Activated CD4-positive, alpha-beta T cell treated with anti-CD3 and anti-CD28 coated beads, Interleukin-2, amount 10 ng/mL, durations not matched to agents 7 days and 5 days (primary cell): ENCODE results near the gene MCF2L2. TPM values are rescaled to one million over a fixed set of nuclear protein-coding genes. Genes with fewer than 3 reads are reported as not detected.
"Not testable (repeated sequence)": the region's sequence is repeated elsewhere in the genome, so short reads cannot be mapped to it uniquely, and the experiment has no call there.

Experiments
- CTCF ChIA-PET: fragments of 350-600 bp; sonication (Branson Sonifier 250); formaldehyde crosslinking; loops from one replicate; lab custom pipeline; 2021; ENCODE audit warnings: antibody characterized with exemption; lab: Charles Lee
- POLR2A ChIA-PET: fragments of 350-600 bp; sonication (Branson Sonifier 250); formaldehyde crosslinking; loops from one replicate; lab custom pipeline; 2021; ENCODE audit warnings: antibody characterized with exemption; lab: Charles Lee
- DNase-seq: peaks from one replicate; pipeline ENCODE4 v3.0.0-alpha.2; 2020
- H3K27ac Mint-ChIP-seq: one replicate; pipeline ENCODE4 v1.8.0; 2021; ENCODE audit warnings: mild to moderate bottlenecking, moderate library complexity, mixed read lengths
- H3K27me3 Mint-ChIP-seq: one replicate; pipeline ENCODE4 v1.8.0; 2021; ENCODE audit warnings: mixed read lengths
- H3K36me3 Mint-ChIP-seq: one replicate; pipeline ENCODE4 v1.8.0; 2021; ENCODE audit warnings: low read depth, mixed read lengths
- H3K4me1 Mint-ChIP-seq: one replicate; pipeline ENCODE4 v1.8.0; 2021; ENCODE audit warnings: mixed read lengths
- H3K4me3 Mint-ChIP-seq: one replicate; pipeline ENCODE4 v1.8.0; 2021; ENCODE audit warnings: mild to moderate bottlenecking, moderate library complexity, mixed read lengths
- H3K9me3 Mint-ChIP-seq: one replicate; pipeline ENCODE4 v1.8.0; 2021; ENCODE audit warnings: mixed read lengths
- total RNA-seq, 2 experiments: library from RNA; stranded (reverse); gene quantifications; one replicate each; pipeline ENCODE4 v1.2.3, GENCODE V29; 2021

Gene MCF2L2
- total RNA-seq, 2 experiments from 2014 or later, result 3.6 to 5.4 TPM

GRCh38 chr3:183182732-183183610 lies 245.4 kb downstream of the MCF2L2 start:
- Mint-ChIP-seq H3K27me3 (peaks cover 18% of the 10 kb centered on the region), H3K4me3 (no peak overlapping the region), H3K9me3 (no peaks in the 10 kb centered on the region), H3K36me3 (no peaks in the 10 kb centered on the region), H3K27ac (no peak overlapping the region), H3K4me1 (peaks cover 21% of the 10 kb centered on the region)
- ChIA-PET CTCF (interaction anchor here (1.4 to 2.1 kb wide), 3 partner anchors 11 to 50 kb away, joined by 4 to 11 read pairs (median 5); no protein-coding TSS in a partner anchor), POLR2A (no interaction called here)
- DNase-seq, result no peak

GRCh38 chr3:183182073-183182472 lies 246.3 kb downstream of the MCF2L2 start:
- Mint-ChIP-seq H3K27ac (no peak overlapping the region), H3K4me1 (peaks cover 21% of the 10 kb centered on the region), H3K27me3 (peaks cover 18% of the 10 kb centered on the region), H3K36me3 (no peaks in the 10 kb centered on the region), H3K9me3 (no peaks in the 10 kb centered on the region), H3K4me3 (no peak overlapping the region)
- ChIA-PET POLR2A (no interaction called here), CTCF (no interaction called here)
- DNase-seq, result no peak

GRCh38 chr3:183181606-183182005 lies 246.8 kb downstream of the MCF2L2 start:
- H3K9me3 Mint-ChIP-seq, result no peaks in the 10 kb centered on the region
- CTCF ChIA-PET, result interaction anchor here (0.5 to 0.6 kb wide), 2 partner anchors 65 to 108 kb away, joined by 3 read pairs; no protein-coding TSS in a partner anchor

DNA sequence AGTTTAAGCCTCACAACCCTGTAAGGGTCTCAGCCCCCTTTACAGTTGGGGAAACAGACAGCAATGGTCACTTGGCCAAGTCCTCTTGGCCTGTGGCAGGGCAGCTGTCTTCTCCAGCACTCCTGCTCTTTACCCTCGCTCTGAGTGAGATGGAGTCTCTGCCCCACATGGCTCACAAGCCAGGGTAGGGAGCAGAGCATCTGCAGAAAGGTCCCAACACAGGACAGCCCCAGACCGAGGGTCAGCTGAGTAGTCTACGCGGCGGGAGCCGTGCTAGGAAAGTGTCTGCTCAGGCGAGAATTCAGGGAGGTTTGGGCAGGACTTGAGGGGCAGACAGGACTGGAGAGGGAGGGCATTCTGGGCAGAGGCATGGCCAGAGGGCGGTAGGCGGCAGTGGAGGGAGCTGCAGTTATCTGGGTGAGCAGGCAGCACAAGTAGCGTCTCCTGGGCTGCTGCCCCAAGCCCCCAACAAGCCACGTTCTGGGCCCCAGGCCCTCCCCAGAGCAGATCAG lies 247.6 kb downstream of the MCF2L2 start:
- no peak for DNase-seq
- no peak overlapping the region for H3K4me3 Mint-ChIP-seq
- POLR2A ChIA-PET, result no interaction called here
- no peaks in the 10 kb centered on the region for H3K36me3 Mint-ChIP-seq
- H3K4me1 Mint-ChIP-seq, result peaks cover 21% of the 10 kb centered on the region
- no peak overlapping the region for H3K27ac Mint-ChIP-seq
- H3K27me3 Mint-ChIP-seq, result peaks cover 28% of the 10 kb centered on the region
- no peaks in the 10 kb centered on the region for H3K9me3 Mint-ChIP-seq
- CTCF ChIA-PET, result no interaction called here

More at GRCh38 chr3:183181606-183182005, 246.8 kb downstream of the MCF2L2 start:
- no peak overlapping the region for H3K27ac Mint-ChIP-seq
- peaks cover 21% of the 10 kb centered on the region for H3K4me1 Mint-ChIP-seq
- H3K36me3 Mint-ChIP-seq, result no peaks in the 10 kb centered on the region
- POLR2A ChIA-PET, result no interaction called here
- DNase-seq, result no peak
- no peak overlapping the region for H3K4me3 Mint-ChIP-seq
- H3K27me3 Mint-ChIP-seq, result peaks cover 20% of the 10 kb centered on the region

DNA sequence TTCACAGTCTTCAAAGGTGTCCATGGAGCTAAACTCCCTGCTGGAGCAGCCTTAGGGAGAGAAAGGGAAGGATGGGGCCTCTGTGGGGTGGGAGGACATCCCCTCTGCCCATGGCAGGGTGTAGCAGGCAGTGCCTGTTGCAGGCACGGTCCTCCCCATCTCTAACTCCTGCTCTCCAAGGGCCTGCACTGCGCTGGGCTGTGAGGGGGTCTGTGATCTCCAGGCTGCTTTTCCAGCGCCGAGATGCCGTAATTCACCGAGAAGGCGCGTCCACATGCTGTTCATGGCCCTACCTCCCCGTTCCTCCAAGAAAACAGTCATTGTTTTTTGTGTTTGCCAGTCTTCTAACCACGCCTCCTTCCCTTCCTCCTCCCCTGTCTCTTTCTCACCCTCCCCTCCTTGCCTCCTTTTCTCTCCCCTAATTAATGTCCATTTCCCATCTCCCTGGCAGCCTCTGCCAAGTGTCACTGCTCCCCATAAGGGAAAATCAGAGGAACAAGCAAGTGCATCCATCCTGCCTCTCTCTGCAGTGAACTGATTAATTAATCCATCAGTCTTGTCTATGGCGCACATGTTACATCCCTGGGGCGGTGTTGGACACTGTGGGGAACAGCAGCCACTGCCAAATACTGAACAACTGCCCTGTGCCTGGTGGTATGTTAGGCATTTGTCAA lies 248.2 kb downstream of the MCF2L2 start:
- Mint-ChIP-seq H3K27me3 (peaks cover 34% of the 10 kb centered on the region), H3K36me3 (no peaks in the 10 kb centered on the region), H3K4me1 (peaks cover 15% of the 10 kb centered on the region), H3K4me3 (no peak overlapping the region), H3K27ac (no peak overlapping the region), H3K9me3 (no peaks in the 10 kb centered on the region)
- CTCF ChIA-PET, result interaction anchor here (1.4 kb wide), 1 partner anchor 202 kb away, joined by 4 read pairs; no protein-coding TSS in a partner anchor
- DNase-seq, result no peak
- POLR2A ChIA-PET, result no interaction called here

DNA sequence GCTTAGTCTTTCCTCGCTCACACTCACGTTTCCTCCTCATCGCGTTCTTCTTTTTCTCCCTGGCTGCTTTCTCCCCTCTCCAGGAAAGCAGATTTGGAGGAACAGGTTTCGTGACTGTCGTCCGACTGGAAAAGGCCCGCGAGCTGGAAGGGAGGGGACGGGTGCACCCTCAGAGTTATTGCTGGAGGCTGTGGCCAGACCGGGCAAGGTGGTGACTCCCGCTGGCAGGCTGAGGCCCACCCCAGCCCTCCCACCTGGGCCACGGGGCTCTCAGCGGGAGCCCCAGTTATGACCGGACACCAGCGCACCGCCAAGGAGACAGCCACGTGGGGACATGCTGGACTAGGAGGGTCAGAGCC lies 248.9 kb downstream of the MCF2L2 start:
- peak overlapping the region; percentile 67 for H3K4me3 Mint-ChIP-seq
- DNase-seq, H3K36me3 Mint-ChIP-seq, POLR2A ChIA-PET, H3K27ac Mint-ChIP-seq, H3K9me3 Mint-ChIP-seq: not testable (repeated sequence)
- CTCF ChIA-PET, result interaction anchor here (1.0 to 1.4 kb wide), 4 partner anchors 14 to 209 kb away, joined by 3 to 5 read pairs (median 4); no protein-coding TSS in a partner anchor
- H3K27me3 Mint-ChIP-seq, result peaks cover 37% of the 10 kb centered on the region
- peaks cover 14% of the 10 kb centered on the region for H3K4me1 Mint-ChIP-seq

GRCh38 chr3:183178833-183179549 lies 249.4 kb downstream of the MCF2L2 start:
- peaks cover 37% of the 10 kb centered on the region for H3K27me3 Mint-ChIP-seq
- CTCF ChIA-PET, result interaction anchor here (0.6 to 1.5 kb wide), 6 partner anchors 14 to 209 kb away, joined by 3 to 5 read pairs (median 4); no protein-coding TSS in a partner anchor
- DNase-seq, result peak; percentile 52
- H3K9me3 Mint-ChIP-seq, result no peaks in the 10 kb centered on the region
- peaks cover 14% of the 10 kb centered on the region for H3K4me1 Mint-ChIP-seq
- peak overlapping the region; percentile 68 for H3K4me3 Mint-ChIP-seq
- no peaks in the 10 kb centered on the region for H3K36me3 Mint-ChIP-seq
- no peak overlapping the region for H3K27ac Mint-ChIP-seq
- POLR2A ChIA-PET, result no interaction called here

DNA sequence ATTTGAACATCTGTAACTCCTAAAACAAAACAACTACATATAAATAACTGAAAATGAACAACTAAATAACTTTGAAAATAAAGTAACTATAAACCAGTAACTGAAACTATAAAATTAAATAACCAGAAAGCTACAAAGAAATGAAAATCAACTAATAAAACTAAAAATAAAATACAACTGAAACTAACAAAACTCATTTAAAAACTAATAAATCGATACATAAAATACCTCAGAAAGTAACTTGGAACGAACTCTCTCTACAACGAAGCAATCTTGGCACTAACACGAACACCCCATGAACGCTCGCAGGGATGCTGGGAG lies 249.9 kb downstream of the MCF2L2 start:
- Mint-ChIP-seq H3K27me3 (peaks cover 41% of the 10 kb centered on the region), H3K27ac (no peak overlapping the region), H3K4me1 (peaks cover 14% of the 10 kb centered on the region), H3K9me3 (no peaks in the 10 kb centered on the region), H3K4me3 (peak overlapping the region; percentile 68), H3K36me3 (no peaks in the 10 kb centered on the region)
- DNase-seq, result no peak
- ChIA-PET CTCF (interaction anchor here (0.6 to 1.5 kb wide), 5 partner anchors 13 to 210 kb away, joined by 3 to 5 read pairs (median 3); no protein-coding TSS in a partner anchor), POLR2A (no interaction called here)

GRCh38 chr3:183172051-183172639 lies 256.3 kb downstream of the MCF2L2 start:
- no peaks in the 10 kb centered on the region for H3K36me3 Mint-ChIP-seq
- H3K4me1 Mint-ChIP-seq, result no peaks in the 10 kb centered on the region
- no peak overlapping the region for H3K4me3 Mint-ChIP-seq
- ChIA-PET CTCF (no interaction called here), POLR2A (no interaction called here)
- no peak for DNase-seq
- H3K27me3 Mint-ChIP-seq, result peaks cover 32% of the 10 kb centered on the region
- no peaks in the 10 kb centered on the region for H3K9me3 Mint-ChIP-seq
- H3K27ac Mint-ChIP-seq, result no peak overlapping the region

GRCh38 chr3:183167975-183168374 lies 260.4 kb downstream of the MCF2L2 start:
- DNase-seq, H3K27ac Mint-ChIP-seq, H3K9me3 Mint-ChIP-seq, CTCF ChIA-PET, H3K4me3 Mint-ChIP-seq, H3K27me3 Mint-ChIP-seq, H3K4me1 Mint-ChIP-seq, H3K36me3 Mint-ChIP-seq, POLR2A ChIA-PET: not testable (repeated sequence)

- H3K4me3 Mint-ChIP-seq, result peak overlapping the region; percentile 90
- H3K4me1 Mint-ChIP-seq, result peaks cover 30% of the 10 kb centered on the region
- ChIA-PET POLR2A (interaction anchor here (0.6 to 0.7 kb wide), 2 partner anchors 159 to 276 kb away, joined by 3 read pairs; no protein-coding TSS in a partner anchor), CTCF (interaction anchor here (0.7 to 1.0 kb wide), 2 partner anchors 21 to 320 kb away, joined by 4 to 6 read pairs; no protein-coding TSS in a partner anchor)
- H3K36me3 Mint-ChIP-seq, result no peaks in the 10 kb centered on the region
- no peak overlapping the region for H3K27ac Mint-ChIP-seq
- H3K27me3 Mint-ChIP-seq, result no peaks in the 10 kb centered on the region
- no peaks in the 10 kb centered on the region for H3K9me3 Mint-ChIP-seq
- no peak for DNase-seq
These were observed 264.9 kb downstream of the MCF2L2 start for GRCh38 chr3:183163563-183163962.
